Mesenchymal stem cell (in vitro differentiated cells and primary cell): Measurements from ENCODE around the gene MBP.

Source experiments
- DNase-seq: peaks from one replicate; pipeline ENCODE4 v3.0.0-alpha.2; 2013
- H2AFZ ChIP-seq: one replicate; pipeline ENCODE4 v1.6.1; 2013; ENCODE audit warnings: low read depth, mild to moderate bottlenecking, control low read depth, inconsistent platforms, low read length, moderate library complexity
- H2AK5ac ChIP-seq: 2 replicates; pipeline ENCODE4 v1.6.1; 2013; ENCODE audit warnings: low read length, moderate library complexity, mild to moderate bottlenecking, inconsistent platforms; ENCODE audit not compliant: severe bottlenecking
- H2BK120ac ChIP-seq: one replicate; pipeline ENCODE4 v1.6.1; 2013; ENCODE audit warnings: low read depth, mild to moderate bottlenecking, inconsistent platforms, low read length, moderate library complexity
- H2BK12ac ChIP-seq, 2 experiments: one replicate each; pipeline ENCODE4 v1.6.1; 2013; ENCODE audit warnings: inconsistent platforms in 2 of 2, low read length in 2 of 2, mild to moderate bottlenecking in 2 of 2, moderate library complexity in 2 of 2, control low read depth in 1 of 2
- H2BK15ac ChIP-seq: one replicate; pipeline ENCODE4 v1.6.1; 2013; ENCODE audit warnings: mild to moderate bottlenecking, low read depth, inconsistent platforms; ENCODE audit not compliant: poor library complexity, severe bottlenecking
- H2BK5ac ChIP-seq: 2 replicates; pipeline ENCODE4 v1.6.1; 2013; ENCODE audit warnings: low read depth, mild to moderate bottlenecking, low read length, control low read depth, inconsistent platforms; ENCODE audit not compliant: poor library complexity, severe bottlenecking
- H3K14ac ChIP-seq, 2 experiments: one replicate each; pipeline ENCODE4 v1.6.1; 2013; ENCODE audit warnings: inconsistent platforms in 2 of 2, low read length in 2 of 2, control low read depth in 1 of 2, mild to moderate bottlenecking in 1 of 2, moderate library complexity in 1 of 2
- H3K18ac ChIP-seq, 2 experiments: one replicate each; pipeline ENCODE4 v1.6.1; 2013; ENCODE audit warnings: inconsistent platforms in 2 of 2, low read length in 2 of 2, control low read depth in 1 of 2, low read depth in 1 of 2, mild to moderate bottlenecking in 1 of 2
- H3K23ac ChIP-seq, 2 experiments: one replicate each; pipeline ENCODE4 v1.6.1; 2013; ENCODE audit warnings: inconsistent platforms in 2 of 2, low read length in 2 of 2, mild to moderate bottlenecking in 2 of 2, moderate library complexity in 2 of 2, control low read depth in 1 of 2
- H3K27ac ChIP-seq: 2 replicates; pipeline ENCODE4 v1.5.1; 2013; ENCODE audit warnings: mild to moderate bottlenecking, moderate library complexity, low read length, control low read depth, inconsistent platforms; ENCODE audit not compliant: poor library complexity, severe bottlenecking
- H3K27me3 ChIP-seq, 2 experiments: 2 replicates each; pipeline versions ENCODE4 v1.6.1 to v1.7.0; 2013; ENCODE audit warnings: low read length in 2 of 2, mild to moderate bottlenecking in 2 of 2, moderate library complexity in 2 of 2, control low read depth in 1 of 2, inconsistent platforms in 1 of 2; ENCODE audit not compliant: control insufficient read depth in 1 of 2, insufficient read depth in 1 of 2
- H3K36me3 ChIP-seq, 2 experiments: 2 replicates each; pipeline versions ENCODE4 v1.6.1 to v1.7.0; 2013; ENCODE audit warnings: low read length in 2 of 2, control low read depth in 1 of 2, inconsistent platforms in 1 of 2, low read depth in 1 of 2, mild to moderate bottlenecking in 1 of 2; ENCODE audit not compliant: insufficient read depth in 2 of 2, control insufficient read depth in 1 of 2
- H3K4ac ChIP-seq, 2 experiments: one replicate each; pipeline ENCODE4 v1.6.1; 2013; ENCODE audit warnings: inconsistent platforms in 2 of 2, low read length in 2 of 2, mild to moderate bottlenecking in 2 of 2, moderate library complexity in 2 of 2, control low read depth in 1 of 2, low read depth in 1 of 2
- H3K4me1 ChIP-seq: 2 replicates; pipeline ENCODE4 v1.6.1; 2013; ENCODE audit warnings: low read depth, low read length, control low read depth; ENCODE audit not compliant: control insufficient read depth, insufficient read depth
- H3K4me2 ChIP-seq: 2 replicates; pipeline ENCODE4 v1.6.1; 2013; ENCODE audit warnings: low read length, mild to moderate bottlenecking, inconsistent platforms; ENCODE audit not compliant: poor library complexity, severe bottlenecking
- H3K4me3 ChIP-seq, 2 experiments: 2 replicates each; pipeline versions ENCODE4 v1.5.1 to v1.7.0; 2013; ENCODE audit warnings: low read length in 2 of 2, mild to moderate bottlenecking in 2 of 2, control low read depth in 1 of 2, low read depth in 1 of 2; ENCODE audit not compliant: insufficient read depth in 1 of 2
- H3K79me1 ChIP-seq: replicated peaks from 2 replicates; pipeline ENCODE4 v1.6.1; 2013; ENCODE audit warnings: mild to moderate bottlenecking, control low read depth, low read length, inconsistent platforms; ENCODE audit not compliant: poor library complexity, severe bottlenecking
- H3K9ac ChIP-seq: 2 replicates; pipeline ENCODE4 v1.7.0; 2013; ENCODE audit warnings: mild to moderate bottlenecking, low read length, moderate library complexity
- H3K9me3 ChIP-seq: 2 replicates; pipeline ENCODE4 v1.7.0; 2013; ENCODE audit warnings: mild to moderate bottlenecking, low read length; ENCODE audit not compliant: control insufficient read depth
- H4K8ac ChIP-seq: one replicate; pipeline ENCODE4 v1.6.1; 2013; ENCODE audit warnings: inconsistent platforms, mild to moderate bottlenecking, low read length, moderate library complexity
- H4K91ac ChIP-seq: one replicate; pipeline ENCODE4 v1.6.1; 2013; ENCODE audit warnings: mild to moderate bottlenecking, low read length, inconsistent platforms
- WGBS: methylation state at CpG from one replicate; pipeline ENCODE4 v1.1.7; 2013; ENCODE audit warnings: mixed read lengths; 5-methylcytosine and 5-hydroxymethylcytosine counted together

The MBP gene

DNA sequence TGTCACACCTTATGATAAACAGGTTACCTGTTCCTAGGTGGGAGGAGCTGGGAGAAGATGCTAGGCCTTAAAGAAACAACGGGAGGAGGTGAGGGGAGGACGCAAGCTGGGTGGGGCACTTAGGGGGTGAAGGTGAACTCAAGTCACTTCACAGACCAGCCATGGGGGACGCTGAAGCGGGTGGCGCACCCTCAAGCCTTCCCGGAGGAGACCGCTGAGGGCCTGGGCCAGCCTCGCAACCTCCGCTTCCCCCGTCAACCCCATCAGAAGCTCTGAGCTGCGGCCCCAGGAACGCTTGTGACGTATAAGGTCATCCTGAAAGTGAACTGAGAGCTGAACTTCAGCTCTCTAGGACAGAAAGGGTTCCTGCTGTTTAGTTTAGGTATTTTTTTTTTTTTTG, 133.5 kb downstream of the MBP start:
- Histone ChIP-seq H3K27me3 (no peaks in the 10 kb centered on the region), H3K9me3 (no peaks in the 10 kb centered on the region), H3K4me2 (no peak overlapping the region), H2BK120ac (no peak overlapping the region), H3K18ac (no peak overlapping the region), H3K79me1 (peaks cover 2% of the 10 kb centered on the region), H2BK12ac (peak overlapping the region in 1 of 2 experiments; percentile 20), H3K27ac (no peak overlapping the region), H2AFZ (no peak overlapping the region), H3K9ac (no peak overlapping the region), H3K36me3 (peaks cover 0 to 2% of the 10 kb centered on the region in 2 experiments), H4K8ac (no peak overlapping the region), H3K14ac (no peak overlapping the region), H2BK15ac (no peak overlapping the region), H3K4me1 (peaks cover 2% of the 10 kb centered on the region), H3K4me3 (no peak overlapping the region), H3K4ac (no peak overlapping the region), H2AK5ac (no peak overlapping the region), H2BK5ac (no peak overlapping the region), H3K23ac (no peak overlapping the region), H4K91ac (peak overlapping the region; percentile 34)
- DNase-seq, result no peak
- WGBS, result 87% methylated on average over 13 of the region's 13 CpGs

DNA sequence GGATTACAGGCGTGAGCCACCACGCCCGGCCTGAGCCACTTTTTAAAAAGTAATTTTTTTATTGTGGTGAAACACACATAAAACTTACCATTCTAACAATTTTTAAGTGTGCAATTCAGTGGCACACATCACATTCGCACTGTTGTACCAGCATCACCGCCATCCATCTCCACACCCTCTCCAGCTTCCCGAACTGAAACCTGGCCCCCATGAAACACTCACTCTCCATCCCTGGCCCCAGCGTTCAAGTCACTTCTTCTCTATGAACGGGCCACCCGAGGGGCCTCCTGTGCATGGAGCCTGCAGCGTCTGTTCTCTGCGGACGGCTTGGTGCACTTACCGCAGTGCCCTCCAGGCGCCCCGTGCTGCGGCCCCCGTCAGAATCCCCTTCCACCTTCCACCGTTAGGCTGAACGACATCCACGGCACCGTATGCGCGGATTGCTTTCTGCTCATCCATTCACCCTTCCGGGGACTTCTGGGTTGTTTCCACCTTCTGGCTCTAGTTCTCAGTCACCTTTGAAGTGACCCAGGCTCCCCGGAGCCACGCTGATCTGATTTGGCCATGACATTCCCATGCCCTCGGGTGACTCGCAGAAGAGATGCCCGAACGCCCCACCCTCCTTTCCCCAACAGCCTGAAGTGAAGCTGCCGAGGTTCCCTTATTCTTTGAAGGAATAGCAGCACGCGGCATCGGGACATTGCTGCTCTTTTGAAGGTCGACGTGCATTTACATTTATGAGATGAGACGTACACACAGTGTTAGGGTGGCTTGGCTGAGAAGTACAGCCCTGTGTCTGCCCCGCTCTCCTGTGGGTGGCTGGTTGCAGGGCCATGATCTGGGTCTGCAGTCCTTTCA, 134.4 kb downstream of the MBP start:
- no peak overlapping the region for H2BK5ac ChIP-seq
- WGBS, result 93% methylated on average over 35 of the region's 38 CpGs

DNA sequence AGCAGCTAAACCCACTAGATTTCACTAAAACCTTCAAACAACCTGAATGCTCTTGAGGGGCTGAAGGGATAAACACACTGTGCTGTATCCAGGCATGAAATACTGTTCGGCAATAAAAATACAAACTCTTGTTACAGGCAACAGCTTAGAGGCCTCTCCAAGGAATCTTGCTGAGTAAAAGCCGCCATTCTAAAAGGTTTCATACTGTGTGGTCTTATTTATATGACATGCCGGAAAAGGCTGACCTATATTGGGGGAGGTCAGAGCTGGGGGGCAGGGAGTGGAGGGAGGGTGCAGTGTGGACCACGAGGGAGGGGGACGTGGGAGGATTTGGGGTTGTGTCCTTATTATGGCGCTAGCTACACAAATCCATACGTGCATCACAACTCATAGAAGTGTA, 136.2 kb downstream of the MBP start:
- no peak overlapping the region for H3K18ac ChIP-seq
- H3K9ac ChIP-seq, result no peak overlapping the region
- H2BK5ac ChIP-seq, result no peak overlapping the region
- H3K79me1 ChIP-seq, result peaks cover 2% of the 10 kb centered on the region
- no peak overlapping the region for H2BK15ac ChIP-seq
- H4K91ac ChIP-seq, result no peak overlapping the region
- DNase-seq, result no peak
- H3K4ac ChIP-seq, result no peak overlapping the region
- H3K4me1 ChIP-seq, result peaks cover 13% of the 10 kb centered on the region
- H3K4me3 ChIP-seq, result no peak overlapping the region
- H2BK12ac ChIP-seq, result no peak overlapping the region
- H3K27ac ChIP-seq, result no peak overlapping the region
- 74% methylated on average over 3 of the region's 7 CpGs for WGBS
- no peaks in the 10 kb centered on the region for H3K9me3 ChIP-seq
- peaks cover 0 to 7% of the 10 kb centered on the region in 2 experiments for H3K27me3 ChIP-seq
- peaks cover 0 to 2% of the 10 kb centered on the region in 2 experiments for H3K36me3 ChIP-seq
- H2AFZ ChIP-seq, result no peak overlapping the region
- H3K14ac ChIP-seq, result no peak overlapping the region
- H2AK5ac ChIP-seq, result no peak overlapping the region
- no peak overlapping the region for H3K4me2 ChIP-seq
- H4K8ac ChIP-seq, result no peak overlapping the region
- no peak overlapping the region for H2BK120ac ChIP-seq
- no peak overlapping the region for H3K23ac ChIP-seq

More for the DNA sequence above, 134.4 kb downstream of the MBP start:
- H3K4me1 ChIP-seq, result peaks cover 5% of the 10 kb centered on the region
- H3K9me3 ChIP-seq, result no peaks in the 10 kb centered on the region
- H3K18ac ChIP-seq, result no peak overlapping the region
- H3K27ac ChIP-seq, result no peak overlapping the region
- H3K4me3 ChIP-seq, result no peak overlapping the region
- no peak overlapping the region for H3K14ac ChIP-seq
- H3K4ac ChIP-seq, result peak overlapping the region in 1 of 2 experiments; percentile 46
- peak overlapping the region; percentile 53 for H4K91ac ChIP-seq
- no peak overlapping the region for H3K23ac ChIP-seq
- H3K36me3 ChIP-seq, result peaks cover 0 to 2% of the 10 kb centered on the region in 2 experiments
- DNase-seq, result no peak
- H3K9ac ChIP-seq, result no peak overlapping the region
- H2BK15ac ChIP-seq, result peak overlapping the region; percentile 5
- no peak overlapping the region for H2AFZ ChIP-seq
- no peak overlapping the region for H2AK5ac ChIP-seq
- no peaks in the 10 kb centered on the region for H3K27me3 ChIP-seq
- H2BK120ac ChIP-seq, result no peak overlapping the region
- peak overlapping the region; percentile 63 for H4K8ac ChIP-seq
- peaks cover 2% of the 10 kb centered on the region for H3K79me1 ChIP-seq
- no peak overlapping the region for H2BK12ac ChIP-seq
- H3K4me2 ChIP-seq, result no peak overlapping the region

DNA sequence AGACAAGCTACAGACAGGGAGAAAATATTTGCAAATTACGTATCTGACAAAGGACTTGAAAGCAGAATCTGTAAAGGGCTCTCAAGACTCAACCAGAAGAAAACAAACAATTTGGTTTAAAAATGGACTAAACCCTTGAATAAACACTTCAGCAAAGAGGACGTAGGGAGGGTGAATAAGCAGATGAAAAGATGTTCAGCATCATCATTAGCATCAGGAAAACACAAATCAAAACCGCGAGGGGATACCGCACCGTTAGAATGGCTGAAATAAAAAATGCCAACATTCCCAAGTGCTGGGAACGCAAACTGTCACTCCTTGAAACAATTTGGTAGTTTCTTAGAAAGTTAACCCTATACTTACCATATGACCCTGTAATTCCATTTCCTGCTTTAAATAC, 136.7 kb downstream of the MBP start:
- Histone ChIP-seq H2AK5ac (no peak overlapping the region), H3K4ac (no peak overlapping the region), H2BK120ac (no peak overlapping the region), H3K23ac (no peak overlapping the region), H4K91ac (no peak overlapping the region), H2BK12ac (no peak overlapping the region), H3K4me2 (no peak overlapping the region), H2BK15ac (no peak overlapping the region), H3K9ac (no peak overlapping the region), H3K14ac (no peak overlapping the region), H3K79me1 (no peaks in the 10 kb centered on the region), H2BK5ac (no peak overlapping the region), H3K4me1 (peaks cover 13% of the 10 kb centered on the region), H3K36me3 (peaks cover 0 to 2% of the 10 kb centered on the region in 2 experiments), H4K8ac (no peak overlapping the region), H2AFZ (no peak overlapping the region), H3K18ac (no peak overlapping the region), H3K9me3 (no peaks in the 10 kb centered on the region), H3K27me3 (peaks cover 0 to 7% of the 10 kb centered on the region in 2 experiments), H3K4me3 (no peak overlapping the region), H3K27ac (no peak overlapping the region)
- no peak for DNase-seq
- WGBS, result 38% methylated on average over 5 of the region's 7 CpGs
